ENCODE results near the gene MAB21L3. TPM values are rescaled to one million over a fixed set of nuclear protein-coding genes. Genes with fewer than 3 reads are reported as not detected.

Gene MAB21L3
- polyA plus RNA-seq (2013) = not detected

- CTCF ChIA-PET = no interaction called here
Observed at GRCh38 chr1:116110567-116111523, at the start of gene MAB21L3. MAB21L3 (plus strand) TSS chr1:116111399; CDS start chr1:116112616, 1,217 bp downstream.

GRCh38 chr1:116062201-116062600 lies 49.0 kb upstream of the MAB21L3 start:
- CTCF ChIA-PET = interaction anchor here (1.5 kb wide), 1 partner anchor 15 kb away, joined by 4 read pairs; no protein-coding TSS in a partner anchor
- H3K27ac ChIP-seq (ENCODE audit: insufficient read depth in 1 of 2, low read depth in 1 of 2, low read length in 2 of 2, poor library complexity in 1 of 2, severe bottlenecking in 2 of 2) = no peak overlapping the region
- peaks cover 5 to 19% (median 17%) of the 10 kb centered on the region in 4 experiments for H3K36me3 ChIP-seq (ENCODE audit: control insufficient read depth in 4 of 4, insufficient read depth in 4 of 4, low read length in 3 of 4)
- POLR2A ChIA-PET = no interaction called here
- no peaks in the 10 kb centered on the region for H3K27me3 ChIP-seq (replicated peaks in 2 of 5; ENCODE audit: control insufficient read depth in 4 of 5, insufficient read depth in 5 of 5, low read length in 4 of 5)
- H3K4me1 ChIP-seq (ENCODE audit: control extremely low read depth in 1 of 4, control insufficient read depth in 4 of 4, insufficient read depth in 4 of 4, low read length in 3 of 4) = no peaks in the 10 kb centered on the region
- no peak for DNase-seq
- no peak overlapping the region for H3K4me3 ChIP-seq (ENCODE audit: control insufficient read depth in 1 of 7, extremely low read depth in 1 of 7, insufficient read depth in 4 of 7, low read depth in 2 of 7, low read length in 6 of 7)
- WGBS (ENCODE audit: insufficient coverage) = no CpG with 5 or more reads among the region's 1 CpG
- H3K9me3 ChIP-seq (ENCODE audit: control extremely low read depth in 1 of 5, control insufficient read depth in 4 of 5, insufficient read depth in 2 of 5, low read depth in 1 of 5, low read length in 4 of 5) = peaks cover 0 to 6% (median 0%) of the 10 kb centered on the region in 5 experiments

More at GRCh38 chr1:116110567-116111523, at the start of gene MAB21L3:
- no peak for DNase-seq
- Histone ChIP-seq H3K4me1 (ENCODE audit: control extremely low read depth in 1 of 4, control insufficient read depth in 4 of 4, insufficient read depth in 4 of 4, low read length in 3 of 4) (peaks cover 0 to 2% (median 0%) of the 10 kb centered on the region in 4 experiments), H3K4me3 (ENCODE audit: control insufficient read depth in 1 of 7, extremely low read depth in 1 of 7, insufficient read depth in 4 of 7, low read depth in 2 of 7, low read length in 6 of 7) (no peak within 1 kb of the TSS), H3K27me3 (replicated peaks in 2 of 5; ENCODE audit: control insufficient read depth in 4 of 5, insufficient read depth in 5 of 5, low read length in 4 of 5) (no peaks in the 10 kb centered on the region), H3K27ac (ENCODE audit: insufficient read depth in 1 of 2, low read depth in 1 of 2, low read length in 2 of 2, poor library complexity in 1 of 2, severe bottlenecking in 2 of 2) (no peak within 1 kb of the TSS), H3K36me3 (ENCODE audit: control insufficient read depth in 4 of 4, insufficient read depth in 4 of 4, low read length in 3 of 4) (no peaks in the 10 kb centered on the region), H3K9me3 (ENCODE audit: control extremely low read depth in 1 of 5, control insufficient read depth in 4 of 5, insufficient read depth in 2 of 5, low read depth in 1 of 5, low read length in 4 of 5) (peaks cover 0 to 2% (median 0%) of the 10 kb centered on the region in 5 experiments)
- POLR2A ChIA-PET = no interaction called here
- 82% methylated on average over 12 of the region's 12 CpGs for WGBS (ENCODE audit: insufficient coverage)

- no peaks in the 10 kb centered on the region for H3K4me1 ChIP-seq (ENCODE audit: control extremely low read depth in 1 of 4, control insufficient read depth in 4 of 4, insufficient read depth in 4 of 4, low read length in 3 of 4)
- ChIA-PET CTCF (no interaction called here), POLR2A (no interaction called here)
- no peaks in the 10 kb centered on the region for H3K9me3 ChIP-seq (ENCODE audit: control extremely low read depth in 1 of 5, control insufficient read depth in 4 of 5, insufficient read depth in 2 of 5, low read depth in 1 of 5, low read length in 4 of 5)
- peaks cover 10 to 30% (median 24%) of the 10 kb centered on the region in 4 experiments for H3K36me3 ChIP-seq (ENCODE audit: control insufficient read depth in 4 of 4, insufficient read depth in 4 of 4, low read length in 3 of 4)
- no peak for DNase-seq
- H3K27me3 ChIP-seq (replicated peaks in 2 of 5; ENCODE audit: control insufficient read depth in 4 of 5, insufficient read depth in 5 of 5, low read length in 4 of 5) = no peaks in the 10 kb centered on the region
- WGBS (ENCODE audit: insufficient coverage) = no CpG with 5 or more reads among the region's 2 CpGs
- H3K27ac ChIP-seq (ENCODE audit: insufficient read depth in 1 of 2, low read depth in 1 of 2, low read length in 2 of 2, poor library complexity in 1 of 2, severe bottlenecking in 2 of 2) = no peak overlapping the region
- no peak overlapping the region for H3K4me3 ChIP-seq (ENCODE audit: control insufficient read depth in 1 of 7, extremely low read depth in 1 of 7, insufficient read depth in 4 of 7, low read depth in 2 of 7, low read length in 6 of 7)
Observed at GRCh38 chr1:116064616-116065015, 46.6 kb upstream of the MAB21L3 start.

- POLR2A ChIA-PET = no interaction called here
- H3K9me3 ChIP-seq (ENCODE audit: control extremely low read depth in 1 of 5, control insufficient read depth in 4 of 5, insufficient read depth in 2 of 5, low read depth in 1 of 5, low read length in 4 of 5) = no peaks in the 10 kb centered on the region
- CTCF ChIA-PET = no interaction called here
- no peaks in the 10 kb centered on the region for H3K27me3 ChIP-seq (replicated peaks in 2 of 5; ENCODE audit: control insufficient read depth in 4 of 5, insufficient read depth in 5 of 5, low read length in 4 of 5)
- H3K36me3 ChIP-seq (ENCODE audit: control insufficient read depth in 4 of 4, insufficient read depth in 4 of 4, low read length in 3 of 4) = peaks cover 10 to 30% (median 24%) of the 10 kb centered on the region in 4 experiments
- no peak overlapping the region for H3K4me3 ChIP-seq (ENCODE audit: control insufficient read depth in 1 of 7, extremely low read depth in 1 of 7, insufficient read depth in 4 of 7, low read depth in 2 of 7, low read length in 6 of 7)
- no peaks in the 10 kb centered on the region for H3K4me1 ChIP-seq (ENCODE audit: control extremely low read depth in 1 of 4, control insufficient read depth in 4 of 4, insufficient read depth in 4 of 4, low read length in 3 of 4)
- 100% methylated on average over 1 of the region's 2 CpGs for WGBS (ENCODE audit: insufficient coverage)
- no peak for DNase-seq
- H3K27ac ChIP-seq (ENCODE audit: insufficient read depth in 1 of 2, low read depth in 1 of 2, low read length in 2 of 2, poor library complexity in 1 of 2, severe bottlenecking in 2 of 2) = no peak overlapping the region
Observed at GRCh38 chr1:116066868-116067565, 44.2 kb upstream of the MAB21L3 start.

- Histone ChIP-seq H3K36me3 (ENCODE audit: control insufficient read depth in 4 of 4, insufficient read depth in 4 of 4, low read length in 3 of 4) (peaks cover 10 to 29% (median 24%) of the 10 kb centered on the region in 4 experiments), H3K9me3 (ENCODE audit: control extremely low read depth in 1 of 5, control insufficient read depth in 4 of 5, insufficient read depth in 2 of 5, low read depth in 1 of 5, low read length in 4 of 5) (no peaks in the 10 kb centered on the region), H3K27me3 (replicated peaks in 2 of 5; ENCODE audit: control insufficient read depth in 4 of 5, insufficient read depth in 5 of 5, low read length in 4 of 5) (no peaks in the 10 kb centered on the region), H3K27ac (ENCODE audit: insufficient read depth in 1 of 2, low read depth in 1 of 2, low read length in 2 of 2, poor library complexity in 1 of 2, severe bottlenecking in 2 of 2) (no peak overlapping the region), H3K4me3 (ENCODE audit: control insufficient read depth in 1 of 7, extremely low read depth in 1 of 7, insufficient read depth in 4 of 7, low read depth in 2 of 7, low read length in 6 of 7) (no peak overlapping the region), H3K4me1 (ENCODE audit: control extremely low read depth in 1 of 4, control insufficient read depth in 4 of 4, insufficient read depth in 4 of 4, low read length in 3 of 4) (no peaks in the 10 kb centered on the region)
- DNase-seq = no peak
- POLR2A ChIA-PET = no interaction called here
- WGBS (ENCODE audit: insufficient coverage) = 100% methylated on average over 2 of the region's 2 CpGs
- CTCF ChIA-PET = no interaction called here
Observed at GRCh38 chr1:116067566-116067890, 43.7 kb upstream of the MAB21L3 start.

GRCh38 chr1:116075575-116075974 lies 35.6 kb upstream of the MAB21L3 start:
- Histone ChIP-seq H3K27ac (ENCODE audit: insufficient read depth in 1 of 2, low read depth in 1 of 2, low read length in 2 of 2, poor library complexity in 1 of 2, severe bottlenecking in 2 of 2) (no peak overlapping the region), H3K36me3 (ENCODE audit: control insufficient read depth in 4 of 4, insufficient read depth in 4 of 4, low read length in 3 of 4) (no peaks in the 10 kb centered on the region), H3K4me1 (ENCODE audit: control extremely low read depth in 1 of 4, control insufficient read depth in 4 of 4, insufficient read depth in 4 of 4, low read length in 3 of 4) (no peaks in the 10 kb centered on the region), H3K27me3 (replicated peaks in 2 of 5; ENCODE audit: control insufficient read depth in 4 of 5, insufficient read depth in 5 of 5, low read length in 4 of 5) (no peaks in the 10 kb centered on the region), H3K4me3 (ENCODE audit: control insufficient read depth in 1 of 7, extremely low read depth in 1 of 7, insufficient read depth in 4 of 7, low read depth in 2 of 7, low read length in 6 of 7) (no peak overlapping the region), H3K9me3 (ENCODE audit: control extremely low read depth in 1 of 5, control insufficient read depth in 4 of 5, insufficient read depth in 2 of 5, low read depth in 1 of 5, low read length in 4 of 5) (no peaks in the 10 kb centered on the region)
- DNase-seq = no peak
- CTCF ChIA-PET = no interaction called here
- POLR2A ChIA-PET = no interaction called here
- no CpG with 5 or more reads among the region's 1 CpG for WGBS (ENCODE audit: insufficient coverage)

GRCh38 chr1:116075990-116076389 lies 35.2 kb upstream of the MAB21L3 start:
- POLR2A ChIA-PET = no interaction called here
- H3K27me3 ChIP-seq (replicated peaks in 2 of 5; ENCODE audit: control insufficient read depth in 4 of 5, insufficient read depth in 5 of 5, low read length in 4 of 5) = no peaks in the 10 kb centered on the region
- CTCF ChIA-PET = no interaction called here
- WGBS (ENCODE audit: insufficient coverage) = 86% methylated on average over 1 of the region's 4 CpGs
- no peaks in the 10 kb centered on the region for H3K36me3 ChIP-seq (ENCODE audit: control insufficient read depth in 4 of 4, insufficient read depth in 4 of 4, low read length in 3 of 4)
- H3K9me3 ChIP-seq (ENCODE audit: control extremely low read depth in 1 of 5, control insufficient read depth in 4 of 5, insufficient read depth in 2 of 5, low read depth in 1 of 5, low read length in 4 of 5) = no peaks in the 10 kb centered on the region
- no peaks in the 10 kb centered on the region for H3K4me1 ChIP-seq (ENCODE audit: control extremely low read depth in 1 of 4, control insufficient read depth in 4 of 4, insufficient read depth in 4 of 4, low read length in 3 of 4)
- H3K27ac ChIP-seq (ENCODE audit: insufficient read depth in 1 of 2, low read depth in 1 of 2, low read length in 2 of 2, poor library complexity in 1 of 2, severe bottlenecking in 2 of 2) = no peak overlapping the region
- H3K4me3 ChIP-seq (ENCODE audit: control insufficient read depth in 1 of 7, extremely low read depth in 1 of 7, insufficient read depth in 4 of 7, low read depth in 2 of 7, low read length in 6 of 7) = no peak overlapping the region
- no peak for DNase-seq
